OCI-M2 (cell line): ENCODE measurements around the gene AGBL1.

Experiments
- DNase-seq: peaks from one replicate; lab custom pipeline; 2025; ENCODE audit not compliant: unreplicated experiment; lab: John Stamatoyannopoulos, UW

AGBL1 gene

DNA sequence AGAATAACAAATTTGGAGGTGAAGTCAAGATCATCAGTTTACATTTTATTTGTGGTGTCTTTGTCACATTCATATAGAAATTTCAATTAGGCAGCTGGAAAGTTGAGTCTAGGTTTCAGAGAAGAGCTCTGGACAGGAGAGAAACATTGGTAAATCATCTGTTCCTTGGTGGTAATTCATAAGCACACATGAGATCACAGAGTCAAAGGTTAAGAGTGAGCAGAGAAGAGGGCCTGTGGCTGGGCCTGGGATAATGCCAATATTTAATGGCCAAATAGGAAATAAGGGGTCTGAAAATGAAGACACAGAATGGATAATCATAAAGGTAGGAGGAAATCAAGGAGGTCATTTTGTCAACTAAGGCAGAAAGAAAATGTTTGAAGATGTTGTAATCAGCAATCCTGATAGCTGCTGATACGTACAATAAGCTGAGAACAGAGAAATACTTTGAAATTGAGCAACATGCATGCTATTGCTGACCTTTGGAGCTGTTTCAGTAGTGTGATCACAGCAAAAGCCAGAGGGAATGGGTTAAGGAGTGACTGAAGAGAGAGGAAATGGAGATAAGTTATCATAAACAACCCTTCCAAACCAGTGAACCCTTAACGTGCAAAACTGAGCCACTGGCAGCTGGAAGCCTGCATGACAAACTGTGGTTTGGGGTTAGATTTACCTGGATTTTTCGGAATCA is 692.8 kb downstream of the AGBL1 start:
- no peak for DNase-seq

DNA sequence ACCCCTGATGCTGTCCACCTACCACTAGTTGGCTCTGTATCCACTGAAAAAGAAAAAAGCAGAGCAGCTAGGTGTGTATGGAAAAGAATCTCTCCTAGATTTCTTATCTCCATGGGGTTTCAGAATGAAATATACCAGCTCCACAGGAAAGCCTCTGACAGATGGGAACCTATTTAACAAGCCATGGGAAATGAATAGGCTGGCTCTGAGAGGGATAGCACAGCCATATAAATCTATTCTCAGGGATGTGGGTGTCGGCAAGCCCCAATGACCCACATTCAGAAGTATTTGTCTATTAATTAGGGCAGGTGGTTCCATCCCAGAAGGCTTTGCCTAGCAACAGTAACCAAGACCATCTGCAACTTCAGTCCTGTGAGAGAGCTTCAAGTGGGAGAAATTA is 694.1 kb downstream of the AGBL1 start:
- DNase-seq = no peak

GRCh38 chr15:86776145-86776544 is 696.5 kb downstream of the AGBL1 start:
- DNase-seq = no peak

- no peak for DNase-seq
Measured at GRCh38 chr15:86796521-86796920, 716.9 kb downstream of the AGBL1 start.

- DNase-seq = no peak
Measured at GRCh38 chr15:86797135-86797534, 717.5 kb downstream of the AGBL1 start.

DNA sequence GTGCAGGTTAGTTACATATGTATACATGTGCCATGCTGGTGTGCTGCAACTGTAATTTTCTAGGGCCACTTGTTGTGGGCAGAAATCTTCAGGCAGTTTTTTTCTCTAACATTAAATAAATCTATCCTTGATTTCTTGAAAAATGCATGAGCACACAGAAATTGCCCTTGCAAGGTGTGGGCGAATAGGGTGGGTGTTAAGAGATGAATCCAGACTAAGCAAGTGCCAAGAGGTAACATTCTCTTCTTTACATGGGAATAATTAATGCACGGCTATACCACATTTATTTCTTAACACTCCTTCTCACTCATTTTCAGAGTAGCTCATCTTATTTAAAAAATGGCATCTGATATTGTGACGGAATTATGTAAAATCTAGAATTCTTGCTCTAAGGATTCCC is 719.6 kb downstream of the AGBL1 start:
- DNase-seq = no peak

- no peak for DNase-seq
Measured at GRCh38 chr15:86802244-86802643, 722.6 kb downstream of the AGBL1 start.

GRCh38 chr15:86804406-86804805 is 724.7 kb downstream of the AGBL1 start:
- no peak for DNase-seq

DNA sequence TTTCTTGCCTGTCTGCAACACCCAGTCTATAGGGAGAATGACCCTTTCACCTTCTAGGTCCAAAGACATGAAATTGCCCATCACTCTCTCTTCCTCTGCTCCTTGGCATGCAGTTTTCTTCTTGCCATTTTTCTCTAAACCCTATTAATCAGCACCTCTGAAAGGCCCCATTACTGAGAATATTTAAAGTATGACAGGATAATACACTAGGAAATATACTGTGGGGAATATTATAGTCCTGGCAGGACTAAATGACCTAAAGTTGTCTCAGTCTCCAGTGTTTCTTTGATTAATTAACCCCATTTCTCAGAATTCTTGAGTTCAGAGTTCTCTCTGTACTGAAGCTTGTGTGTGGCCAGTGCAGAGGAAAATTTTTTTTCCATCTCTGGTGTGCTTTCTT is 730.7 kb downstream of the AGBL1 start:
- no peak for DNase-seq

DNA sequence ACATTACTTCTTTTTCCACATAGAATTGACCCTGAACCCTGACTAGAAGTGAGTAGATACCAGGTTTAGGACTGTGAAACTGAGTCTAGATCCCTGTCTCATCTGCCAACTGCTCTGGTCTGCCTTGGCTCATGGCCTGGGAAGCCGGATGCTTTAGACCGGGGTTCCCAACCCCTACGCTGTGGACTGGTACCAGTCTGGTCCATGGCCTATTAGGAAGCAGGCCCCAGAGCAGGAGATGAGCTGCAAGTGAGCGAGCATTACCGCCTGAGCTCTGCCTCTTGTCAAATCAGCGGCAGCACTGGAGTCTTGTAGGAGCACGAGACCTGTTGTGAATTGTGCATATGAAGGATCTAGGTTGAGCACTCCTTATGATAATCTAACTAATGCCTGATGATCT is 734.2 kb downstream of the AGBL1 start:
- no peak for DNase-seq

DNA sequence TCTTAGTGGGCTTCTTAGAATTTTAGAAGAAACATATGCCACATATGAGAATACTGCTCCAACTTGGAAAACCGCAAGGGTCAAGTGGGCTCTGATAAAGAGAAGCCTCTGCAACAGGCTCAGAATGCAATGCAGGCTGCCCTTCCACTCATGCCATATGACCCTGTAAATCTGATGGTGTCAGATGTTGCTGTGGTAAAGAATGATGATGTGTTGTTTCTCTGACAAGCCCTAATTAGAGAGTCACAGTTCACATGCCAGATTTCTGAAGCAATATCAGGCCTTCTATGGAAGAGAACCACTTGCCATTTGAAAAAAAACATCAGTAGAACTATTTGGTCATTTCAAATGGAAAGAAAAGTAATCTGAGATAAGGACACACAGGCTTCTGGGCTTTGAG is 749.6 kb downstream of the AGBL1 start:
- DNase-seq = no peak

DNA sequence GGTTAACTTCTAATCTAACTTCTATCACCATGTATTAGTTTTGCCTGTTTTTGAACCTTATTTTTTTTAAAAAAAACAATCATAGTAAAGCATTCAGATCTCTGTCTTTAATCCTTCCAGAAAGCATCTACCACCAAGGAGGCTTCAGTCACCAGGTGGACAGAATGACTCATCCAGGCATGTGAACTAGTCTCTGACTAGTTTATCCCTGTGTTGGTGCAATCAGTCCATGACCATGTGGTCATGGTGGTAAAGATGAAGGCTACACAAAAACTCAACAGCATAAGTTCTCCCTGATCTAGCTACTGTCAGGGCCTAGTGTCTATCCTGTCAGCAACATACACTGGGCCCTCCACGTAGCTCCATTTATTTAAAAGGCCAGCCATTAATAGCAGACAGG is 750.6 kb downstream of the AGBL1 start:
- no peak for DNase-seq

GRCh38 chr15:86833595-86833994 is 753.9 kb downstream of the AGBL1 start:
- DNase-seq = no peak

- DNase-seq = no peak
Measured at GRCh38 chr15:86834115-86834863, 754.6 kb downstream of the AGBL1 start.

GRCh38 chr15:86837294-86838061 is 757.8 kb downstream of the AGBL1 start:
- DNase-seq = no peak

DNA sequence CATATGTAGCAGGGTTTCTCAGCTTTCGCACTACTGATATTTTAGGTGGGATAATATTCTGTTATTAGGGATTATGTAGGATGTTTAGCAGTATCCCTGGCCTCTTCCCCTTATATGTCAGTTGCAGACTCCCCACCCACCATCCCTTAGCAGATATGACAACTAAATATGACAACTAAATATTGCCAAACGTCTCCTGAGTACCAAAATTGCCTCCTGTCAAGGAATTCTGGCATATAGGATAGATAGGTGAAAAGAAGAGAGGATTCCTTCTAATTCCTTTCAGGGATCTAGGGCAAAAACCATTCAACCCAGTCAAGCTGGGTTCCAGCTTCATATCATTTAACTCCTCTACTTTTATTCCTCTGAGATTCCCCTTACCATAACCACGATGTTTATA is 759.8 kb downstream of the AGBL1 start:
- DNase-seq = no peak

- no peak for DNase-seq
Measured at GRCh38 chr15:86840996-86841395, 761.3 kb downstream of the AGBL1 start.

- DNase-seq = no peak
Measured at GRCh38 chr15:86842199-86842598, 762.5 kb downstream of the AGBL1 start.

GRCh38 chr15:86846036-86846435 is 766.4 kb downstream of the AGBL1 start:
- no peak for DNase-seq

GRCh38 chr15:86849136-86849535 is 769.5 kb downstream of the AGBL1 start:
- DNase-seq = no peak

DNA sequence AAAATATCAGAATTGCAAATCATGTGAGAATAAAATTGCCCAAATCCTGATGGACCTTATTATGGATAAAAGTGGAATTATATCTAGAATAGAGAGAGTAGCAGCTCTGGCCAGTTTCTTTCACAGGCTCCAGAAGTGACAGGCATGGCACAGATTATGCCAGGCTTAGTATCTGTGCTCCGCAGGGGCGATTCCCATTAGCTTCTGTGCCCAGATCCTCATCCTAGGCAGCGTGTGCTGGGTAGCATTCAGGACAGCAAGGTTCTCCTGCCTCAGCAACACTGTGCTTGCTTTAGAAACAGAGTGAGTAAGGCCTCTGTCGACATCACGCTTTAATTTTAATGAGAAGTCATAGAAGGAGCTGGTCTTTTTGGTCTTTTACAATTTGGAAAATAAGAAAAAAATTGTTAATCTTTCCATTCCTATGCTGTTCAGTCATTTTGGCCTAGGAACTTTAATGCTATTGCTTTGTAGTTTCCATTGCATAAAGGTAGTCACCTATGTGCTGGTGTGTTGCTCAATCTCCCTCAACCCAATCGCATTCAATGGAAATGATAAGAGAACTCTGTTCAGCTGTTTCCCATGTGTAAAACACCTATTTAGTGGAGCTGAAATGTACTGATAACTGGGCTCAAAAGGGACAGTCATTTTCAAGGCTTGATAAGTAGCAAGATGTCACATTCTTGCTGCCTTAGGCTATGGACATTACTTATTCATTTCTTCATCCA is 770.1 kb downstream of the AGBL1 start:
- DNase-seq = no peak
